IPS-20b (cell line): ENCODE data around the gene SMCR8.

Experiments used
- H3K27ac ChIP-seq: one replicate; pipeline ENCODE4 v1.5.1; 2013; ENCODE audit warnings: low read length
- H3K27me3 ChIP-seq: 2 replicates; pipeline ENCODE4 v1.6.1; 2013; ENCODE audit warnings: mild to moderate bottlenecking, low read length, inconsistent platforms; ENCODE audit not compliant: insufficient read depth
- H3K36me3 ChIP-seq: 2 replicates; pipeline ENCODE4 v1.6.1; 2013; ENCODE audit warnings: low read depth, mild to moderate bottlenecking, inconsistent platforms, low read length, moderate library complexity; ENCODE audit not compliant: insufficient read depth
- H3K4me1 ChIP-seq: 2 replicates; pipeline ENCODE4 v1.6.1; 2013; ENCODE audit warnings: mild to moderate bottlenecking, control low read depth, inconsistent platforms, low read length, moderate library complexity; ENCODE audit not compliant: insufficient read depth
- H3K4me3 ChIP-seq: 2 replicates; pipeline ENCODE4 v1.5.1; 2013; ENCODE audit warnings: mild to moderate bottlenecking, low read length, inconsistent platforms
- H3K9ac ChIP-seq: 2 replicates; pipeline ENCODE4 v1.6.1; 2013; ENCODE audit warnings: low read depth, mild to moderate bottlenecking, inconsistent platforms, low read length, moderate library complexity
- H3K9me3 ChIP-seq: 2 replicates; pipeline ENCODE4 v1.6.1; 2013; ENCODE audit warnings: mild to moderate bottlenecking, low read depth, low read length, inconsistent platforms; ENCODE audit not compliant: insufficient read depth

SMCR8 gene

GRCh38 chr17:18314731-18315561 is at the start of gene SMCR8, which contains the start of gene TOP3A:
Gene SMCR8 (plus strand): TSS chr17:18315293. CDS start chr17:18315790, 497 bp downstream.
Gene TOP3A (minus strand): TSS chr17:18314994. CDS start chr17:18314778, 216 bp downstream.
- peaks cover 55% of the 10 kb centered on the region for H3K36me3 ChIP-seq

GRCh38 chr17:18267366-18267765 is 47.7 kb upstream of the SMCR8 start:
- Histone ChIP-seq H3K27ac (no peak overlapping the region), H3K4me3 (no peak overlapping the region), H3K9me3 (no peaks in the 10 kb centered on the region), H3K9ac (no peak overlapping the region), H3K36me3 (peaks cover 23% of the 10 kb centered on the region), H3K27me3 (no peaks in the 10 kb centered on the region), H3K4me1 (peaks cover 8% of the 10 kb centered on the region)

More at GRCh38 chr17:18314731-18315561, at the start of gene SMCR8, which contains the start of gene TOP3A:
- Histone ChIP-seq H3K27me3 (no peaks in the 10 kb centered on the region), H3K4me1 (peaks cover 10% of the 10 kb centered on the region), H3K4me3 (peak within 1 kb of the TSS; percentile 97), H3K9me3 (no peaks in the 10 kb centered on the region), H3K9ac (peak within 1 kb of the TSS; percentile 93), H3K27ac (peak within 1 kb of the TSS; percentile 60)

GRCh38 chr17:18267927-18268711 is 47.0 kb upstream of the SMCR8 start:
- Histone ChIP-seq H3K36me3 (peaks cover 26% of the 10 kb centered on the region), H3K4me1 (peaks cover 8% of the 10 kb centered on the region), H3K27ac (no peak overlapping the region), H3K9me3 (no peaks in the 10 kb centered on the region), H3K4me3 (no peak overlapping the region), H3K9ac (peak overlapping the region; percentile 49; the same call in 1 of the 2 replicates), H3K27me3 (no peaks in the 10 kb centered on the region)

GRCh38 chr17:18270046-18270931 is 44.8 kb upstream of the SMCR8 start:
- H3K4me3 ChIP-seq: no peak overlapping the region
- H3K36me3 ChIP-seq: peaks cover 28% of the 10 kb centered on the region
- H3K9me3 ChIP-seq: no peaks in the 10 kb centered on the region
- no peak overlapping the region for H3K9ac ChIP-seq
- H3K4me1 ChIP-seq: peaks cover 8% of the 10 kb centered on the region
- H3K27me3 ChIP-seq: no peaks in the 10 kb centered on the region
- H3K27ac ChIP-seq: no peak overlapping the region

- Histone ChIP-seq H3K4me1 (no peaks in the 10 kb centered on the region), H3K9me3 (no peaks in the 10 kb centered on the region), H3K27ac (no peak overlapping the region), H3K36me3 (peaks cover 87% of the 10 kb centered on the region), H3K9ac (no peak overlapping the region), H3K4me3 (no peak overlapping the region), H3K27me3 (no peaks in the 10 kb centered on the region)
Observed at GRCh38 chr17:18277076-18277475, 38.0 kb upstream of the SMCR8 start.

- H3K9me3 ChIP-seq: no peaks in the 10 kb centered on the region
- no peaks in the 10 kb centered on the region for H3K4me1 ChIP-seq
- H3K4me3 ChIP-seq: no peak overlapping the region
- H3K27me3 ChIP-seq: no peaks in the 10 kb centered on the region
- H3K9ac ChIP-seq: no peak overlapping the region
- no peak overlapping the region for H3K27ac ChIP-seq
- H3K36me3 ChIP-seq: peaks cover 89% of the 10 kb centered on the region
Observed at GRCh38 chr17:18278867-18279266, 36.2 kb upstream of the SMCR8 start.

- no peaks in the 10 kb centered on the region for H3K4me1 ChIP-seq
- H3K27me3 ChIP-seq: no peaks in the 10 kb centered on the region
- H3K9ac ChIP-seq: no peak overlapping the region
- no peak overlapping the region for H3K4me3 ChIP-seq
- no peaks in the 10 kb centered on the region for H3K9me3 ChIP-seq
- no peak overlapping the region for H3K27ac ChIP-seq
- peaks cover 92% of the 10 kb centered on the region for H3K36me3 ChIP-seq
Observed at GRCh38 chr17:18280249-18280648, 34.8 kb upstream of the SMCR8 start.

- H3K9me3 ChIP-seq: no peaks in the 10 kb centered on the region
- no peaks in the 10 kb centered on the region for H3K27me3 ChIP-seq
- peaks cover 97% of the 10 kb centered on the region for H3K36me3 ChIP-seq
- no peak overlapping the region for H3K27ac ChIP-seq
- no peak overlapping the region for H3K4me3 ChIP-seq
- no peak overlapping the region for H3K9ac ChIP-seq
- no peaks in the 10 kb centered on the region for H3K4me1 ChIP-seq
Observed at GRCh38 chr17:18280766-18281371, 34.2 kb upstream of the SMCR8 start.

GRCh38 chr17:18281788-18282187 is 33.3 kb upstream of the SMCR8 start:
- Histone ChIP-seq H3K9ac (no peak overlapping the region), H3K9me3 (no peaks in the 10 kb centered on the region), H3K36me3 (peaks cover 94% of the 10 kb centered on the region), H3K4me3 (no peak overlapping the region), H3K27me3 (no peaks in the 10 kb centered on the region), H3K27ac (no peak overlapping the region), H3K4me1 (no peaks in the 10 kb centered on the region)

GRCh38 chr17:18285296-18285695 is 29.8 kb upstream of the SMCR8 start:
- H3K9ac ChIP-seq: no peak overlapping the region
- no peaks in the 10 kb centered on the region for H3K9me3 ChIP-seq
- no peaks in the 10 kb centered on the region for H3K27me3 ChIP-seq
- H3K36me3 ChIP-seq: peaks cover 95% of the 10 kb centered on the region
- no peak overlapping the region for H3K4me3 ChIP-seq
- no peaks in the 10 kb centered on the region for H3K4me1 ChIP-seq
- no peak overlapping the region for H3K27ac ChIP-seq
